ENCODE data around the gene NCAPD2.

NCAPD2 gene, protein sequence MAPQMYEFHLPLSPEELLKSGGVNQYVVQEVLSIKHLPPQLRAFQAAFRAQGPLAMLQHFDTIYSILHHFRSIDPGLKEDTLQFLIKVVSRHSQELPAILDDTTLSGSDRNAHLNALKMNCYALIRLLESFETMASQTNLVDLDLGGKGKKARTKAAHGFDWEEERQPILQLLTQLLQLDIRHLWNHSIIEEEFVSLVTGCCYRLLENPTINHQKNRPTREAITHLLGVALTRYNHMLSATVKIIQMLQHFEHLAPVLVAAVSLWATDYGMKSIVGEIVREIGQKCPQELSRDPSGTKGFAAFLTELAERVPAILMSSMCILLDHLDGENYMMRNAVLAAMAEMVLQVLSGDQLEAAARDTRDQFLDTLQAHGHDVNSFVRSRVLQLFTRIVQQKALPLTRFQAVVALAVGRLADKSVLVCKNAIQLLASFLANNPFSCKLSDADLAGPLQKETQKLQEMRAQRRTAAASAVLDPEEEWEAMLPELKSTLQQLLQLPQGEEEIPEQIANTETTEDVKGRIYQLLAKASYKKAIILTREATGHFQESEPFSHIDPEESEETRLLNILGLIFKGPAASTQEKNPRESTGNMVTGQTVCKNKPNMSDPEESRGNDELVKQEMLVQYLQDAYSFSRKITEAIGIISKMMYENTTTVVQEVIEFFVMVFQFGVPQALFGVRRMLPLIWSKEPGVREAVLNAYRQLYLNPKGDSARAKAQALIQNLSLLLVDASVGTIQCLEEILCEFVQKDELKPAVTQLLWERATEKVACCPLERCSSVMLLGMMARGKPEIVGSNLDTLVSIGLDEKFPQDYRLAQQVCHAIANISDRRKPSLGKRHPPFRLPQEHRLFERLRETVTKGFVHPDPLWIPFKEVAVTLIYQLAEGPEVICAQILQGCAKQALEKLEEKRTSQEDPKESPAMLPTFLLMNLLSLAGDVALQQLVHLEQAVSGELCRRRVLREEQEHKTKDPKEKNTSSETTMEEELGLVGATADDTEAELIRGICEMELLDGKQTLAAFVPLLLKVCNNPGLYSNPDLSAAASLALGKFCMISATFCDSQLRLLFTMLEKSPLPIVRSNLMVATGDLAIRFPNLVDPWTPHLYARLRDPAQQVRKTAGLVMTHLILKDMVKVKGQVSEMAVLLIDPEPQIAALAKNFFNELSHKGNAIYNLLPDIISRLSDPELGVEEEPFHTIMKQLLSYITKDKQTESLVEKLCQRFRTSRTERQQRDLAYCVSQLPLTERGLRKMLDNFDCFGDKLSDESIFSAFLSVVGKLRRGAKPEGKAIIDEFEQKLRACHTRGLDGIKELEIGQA (N-terminal part only)

DNA sequence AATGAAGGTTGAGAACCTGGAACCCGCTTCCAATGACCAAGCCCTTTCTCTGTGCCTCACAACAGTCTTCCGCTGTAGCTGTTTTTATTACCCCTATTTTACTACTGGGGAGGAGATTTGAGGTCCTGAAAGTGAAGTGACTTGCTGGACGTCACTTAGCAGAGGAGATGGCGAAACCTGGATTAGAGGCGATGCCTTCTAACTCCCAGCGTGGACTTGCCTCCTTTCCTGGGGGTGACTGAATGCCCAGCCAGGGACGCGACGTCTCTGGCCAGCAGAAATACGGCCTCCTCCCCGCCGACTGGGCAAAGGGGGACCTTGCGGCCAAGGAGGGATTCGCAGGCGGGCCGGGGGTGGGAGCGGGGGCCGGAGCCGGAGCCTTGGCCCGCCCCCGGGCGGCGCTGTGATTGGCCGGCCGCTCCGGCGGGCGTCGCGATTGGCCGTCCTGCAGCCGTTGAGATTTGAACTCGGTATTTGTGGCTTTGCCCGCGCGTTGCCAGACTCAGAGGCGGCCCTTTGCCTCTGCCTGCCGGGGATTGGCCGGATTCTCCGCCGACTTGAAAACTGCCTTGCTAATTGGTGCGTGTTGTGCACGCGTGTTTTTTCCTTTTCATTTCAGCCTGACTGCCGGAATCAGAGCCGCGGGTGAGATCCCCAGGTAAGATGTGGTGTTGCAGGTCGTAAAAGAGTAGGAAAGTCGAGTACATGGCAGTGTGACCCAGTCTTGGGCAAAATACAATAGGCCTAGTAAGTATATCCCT is at the start of gene NCAPD2:
NCAPD2 (plus strand) TSS at position 606 of the 761 bp plus-strand sequence. CDS start 997 bp downstream, outside the sequence.
- peak; percentile 91 for DNase-seq

DNA sequence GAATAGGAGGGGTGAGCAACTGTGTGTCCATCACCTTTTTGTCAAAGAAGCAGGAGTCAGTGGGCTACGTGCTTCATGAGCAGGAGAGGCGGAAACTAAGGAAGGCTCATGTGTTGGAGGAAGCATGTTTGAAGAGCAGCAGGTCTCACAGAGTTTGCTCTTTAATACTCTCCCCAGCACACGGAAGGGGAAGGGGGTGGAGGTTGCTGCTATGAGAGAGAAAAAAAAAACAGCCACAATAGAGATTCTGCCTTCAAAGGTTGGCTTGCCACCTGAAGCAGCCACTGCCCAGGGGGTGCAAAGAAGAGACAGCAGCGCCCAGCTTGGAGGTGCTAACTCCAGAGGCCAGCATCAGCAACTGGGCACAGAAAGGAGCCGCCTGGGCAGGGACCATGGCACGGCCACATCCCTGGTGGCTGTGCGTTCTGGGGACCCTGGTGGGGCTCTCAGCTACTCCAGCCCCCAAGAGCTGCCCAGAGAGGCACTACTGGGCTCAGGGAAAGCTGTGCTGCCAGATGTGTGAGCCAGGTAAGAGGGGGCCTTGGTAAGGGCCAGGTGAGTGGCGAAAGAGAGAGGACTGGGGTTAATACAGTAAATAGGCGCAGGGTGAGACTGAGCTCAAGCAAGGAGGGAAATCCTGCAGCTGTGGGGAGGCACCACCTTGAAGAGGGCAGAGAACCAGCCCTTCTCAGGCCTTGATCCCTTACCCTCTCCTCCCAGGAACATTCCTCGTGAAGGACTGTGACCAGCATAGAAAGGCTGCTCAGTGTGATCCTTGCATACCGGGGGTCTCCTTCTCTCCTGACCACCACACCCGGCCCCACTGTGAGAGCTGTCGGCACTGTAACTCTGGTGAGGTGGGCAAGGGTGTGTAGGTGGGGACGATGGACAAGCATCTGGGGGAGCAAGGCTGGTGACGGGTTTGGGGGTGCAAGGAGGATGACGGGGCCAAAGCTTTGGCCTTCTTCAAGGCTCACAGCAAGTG is 48.9 kb upstream of the NCAPD2 start, which contains the start of gene CD27:
CD27 (plus strand) TSS at position 252 of the 985 bp plus-strand sequence; CDS start at position 393, 141 bp downstream.
- no peak for DNase-seq

DNA sequence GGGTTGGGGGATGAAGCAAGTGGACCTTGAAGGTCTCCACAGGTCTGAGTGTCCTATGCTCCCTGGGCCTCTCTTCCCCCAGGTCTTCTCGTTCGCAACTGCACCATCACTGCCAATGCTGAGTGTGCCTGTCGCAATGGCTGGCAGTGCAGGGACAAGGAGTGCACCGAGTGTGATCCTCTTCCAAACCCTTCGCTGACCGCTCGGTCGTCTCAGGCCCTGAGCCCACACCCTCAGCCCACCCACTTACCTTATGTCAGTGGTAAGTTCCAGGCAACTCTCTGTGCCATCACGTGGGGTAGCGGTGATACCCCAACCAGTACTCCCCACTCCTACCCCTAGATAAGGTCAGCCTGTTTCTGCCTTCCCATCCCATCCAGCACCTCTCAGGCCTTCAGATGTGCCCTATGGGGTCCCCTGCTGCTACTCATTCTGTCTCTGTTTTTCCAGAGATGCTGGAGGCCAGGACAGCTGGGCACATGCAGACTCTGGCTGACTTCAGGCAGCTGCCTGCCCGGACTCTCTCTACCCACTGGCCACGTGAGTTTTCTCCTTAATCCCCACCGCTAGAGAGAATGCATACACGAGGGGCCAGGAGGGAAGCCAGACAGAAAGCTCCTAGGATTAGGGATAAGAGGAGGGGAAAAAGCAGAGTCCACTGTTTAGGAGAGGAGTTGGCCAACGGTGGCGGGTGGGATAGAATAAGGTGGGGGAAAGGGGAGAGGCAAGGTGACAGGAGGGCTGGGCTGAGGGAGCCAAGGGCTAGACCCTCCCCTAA is 43.6 kb upstream of the NCAPD2 start:
- DNase-seq, result no peak

DNA sequence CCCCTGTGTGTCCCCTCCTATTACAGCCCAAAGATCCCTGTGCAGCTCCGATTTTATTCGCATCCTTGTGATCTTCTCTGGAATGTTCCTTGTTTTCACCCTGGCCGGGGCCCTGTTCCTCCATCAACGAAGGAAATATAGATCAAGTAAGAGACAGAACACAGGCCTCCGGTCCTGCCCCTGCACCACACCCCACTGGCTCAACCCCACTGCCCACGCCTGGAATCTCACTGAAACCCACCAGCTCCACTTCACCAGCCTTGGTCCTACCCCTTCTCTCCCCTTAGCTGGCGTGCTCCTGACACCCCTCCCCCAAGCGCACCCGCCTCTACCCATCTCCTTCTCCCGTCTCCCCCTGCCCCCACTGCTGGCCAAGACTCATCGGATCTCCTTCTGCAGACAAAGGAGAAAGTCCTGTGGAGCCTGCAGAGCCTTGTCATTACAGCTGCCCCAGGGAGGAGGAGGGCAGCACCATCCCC is 43.0 kb upstream of the NCAPD2 start:
- DNase-seq, result peak; percentile 31

DNA sequence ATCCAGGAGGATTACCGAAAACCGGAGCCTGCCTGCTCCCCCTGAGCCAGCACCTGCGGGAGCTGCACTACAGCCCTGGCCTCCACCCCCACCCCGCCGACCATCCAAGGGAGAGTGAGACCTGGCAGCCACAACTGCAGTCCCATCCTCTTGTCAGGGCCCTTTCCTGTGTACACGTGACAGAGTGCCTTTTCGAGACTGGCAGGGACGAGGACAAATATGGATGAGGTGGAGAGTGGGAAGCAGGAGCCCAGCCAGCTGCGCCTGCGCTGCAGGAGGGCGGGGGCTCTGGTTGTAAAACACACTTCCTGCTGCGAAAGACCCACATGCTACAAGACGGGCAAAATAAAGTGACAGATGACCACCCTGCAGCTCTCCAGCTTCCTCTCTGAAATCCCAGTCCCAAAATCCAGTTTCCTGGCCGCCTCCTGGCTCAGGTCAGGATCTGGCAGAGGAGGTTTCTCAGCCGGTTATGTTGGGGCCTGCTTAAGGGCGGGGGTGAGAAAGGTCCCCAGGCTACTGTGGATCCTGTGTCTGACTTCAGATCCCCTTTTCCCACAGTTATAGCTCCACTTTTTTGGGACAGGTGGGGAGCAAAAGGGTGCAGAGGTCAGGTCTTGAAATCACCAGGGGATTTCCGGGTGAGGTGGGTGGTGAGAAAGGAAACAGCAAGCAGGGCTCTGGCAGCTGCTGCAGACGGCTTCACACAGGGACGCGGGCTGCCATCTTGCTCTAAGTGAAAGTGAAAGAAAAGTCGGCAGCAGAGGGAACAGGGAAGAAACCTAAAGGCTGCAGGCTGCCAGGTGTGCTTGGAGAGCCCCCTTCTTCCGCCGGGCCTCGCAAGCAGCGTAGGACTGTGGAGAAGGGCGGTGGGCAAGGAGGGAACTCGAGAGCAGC is 42.3 kb upstream of the NCAPD2 start, which contains the start of gene TAPBPL:
TAPBPL (plus strand) TSS at position 695 of the 897 bp plus-strand sequence. CDS start 207 bp downstream, outside the sequence.
- peak; percentile 69 for DNase-seq

DNA sequence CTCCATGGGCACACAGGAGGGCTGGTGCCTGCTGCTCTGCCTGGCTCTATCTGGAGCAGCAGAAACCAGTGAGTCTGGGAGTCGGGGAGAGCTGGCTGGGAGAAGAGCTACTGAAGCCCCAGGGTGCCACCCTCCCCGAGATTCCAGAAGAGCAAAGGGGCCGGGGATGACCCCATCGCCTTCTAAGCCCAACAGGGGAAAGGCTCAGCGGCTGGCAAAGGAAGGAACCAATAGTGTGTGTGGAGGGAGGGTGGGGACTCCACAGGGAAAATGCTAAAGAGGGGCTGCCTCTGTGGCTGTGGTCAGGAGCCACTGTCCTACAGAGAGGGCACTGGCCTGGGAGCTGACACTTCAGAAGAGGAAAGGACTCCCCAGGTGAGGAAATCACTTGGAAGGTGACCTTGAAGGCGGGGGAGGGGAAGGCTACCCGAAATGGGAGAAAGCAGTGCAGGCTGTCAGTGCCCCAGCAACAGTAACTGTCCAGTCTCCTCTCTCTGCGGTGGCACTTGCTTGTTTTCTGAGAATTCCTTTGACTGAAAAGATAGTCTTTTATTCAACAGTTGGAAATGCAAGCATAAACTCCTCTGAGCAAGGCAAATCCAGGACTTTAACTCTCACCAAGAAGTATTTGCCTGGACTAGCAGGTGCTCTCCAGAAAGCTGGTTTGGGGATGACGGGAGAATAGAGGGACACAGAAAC is 41.5 kb upstream of the NCAPD2 start:
- no peak for DNase-seq

DNA sequence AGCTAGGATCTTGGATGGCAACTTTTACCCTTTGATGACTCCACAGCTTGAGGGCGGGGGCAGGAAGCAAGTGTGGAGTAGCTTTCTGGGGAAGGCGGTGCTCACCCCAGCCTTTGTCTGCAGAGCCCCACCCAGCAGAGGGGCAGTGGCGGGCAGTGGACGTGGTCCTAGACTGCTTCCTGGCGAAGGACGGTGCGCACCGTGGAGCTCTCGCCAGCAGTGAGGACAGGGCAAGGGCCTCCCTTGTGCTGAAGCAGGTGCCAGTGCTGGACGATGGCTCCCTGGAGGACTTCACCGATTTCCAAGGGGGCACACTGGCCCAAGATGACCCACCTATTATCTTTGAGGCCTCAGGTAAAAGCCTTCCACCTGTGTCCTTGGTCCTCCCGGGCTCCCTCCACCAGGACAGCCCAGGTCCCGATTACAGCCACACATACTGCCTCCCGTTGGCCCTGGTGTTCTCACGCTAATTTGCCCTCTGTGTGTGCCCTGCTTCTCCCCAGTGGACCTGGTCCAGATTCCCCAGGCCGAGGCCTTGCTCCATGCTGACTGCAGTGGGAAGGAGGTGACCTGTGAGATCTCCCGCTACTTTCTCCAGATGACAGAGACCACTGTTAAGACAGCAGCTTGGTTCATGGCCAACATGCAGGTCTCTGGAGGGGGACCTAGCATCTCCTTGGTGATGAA is 40.8 kb upstream of the NCAPD2 start:
- DNase-seq, result no peak

DNA sequence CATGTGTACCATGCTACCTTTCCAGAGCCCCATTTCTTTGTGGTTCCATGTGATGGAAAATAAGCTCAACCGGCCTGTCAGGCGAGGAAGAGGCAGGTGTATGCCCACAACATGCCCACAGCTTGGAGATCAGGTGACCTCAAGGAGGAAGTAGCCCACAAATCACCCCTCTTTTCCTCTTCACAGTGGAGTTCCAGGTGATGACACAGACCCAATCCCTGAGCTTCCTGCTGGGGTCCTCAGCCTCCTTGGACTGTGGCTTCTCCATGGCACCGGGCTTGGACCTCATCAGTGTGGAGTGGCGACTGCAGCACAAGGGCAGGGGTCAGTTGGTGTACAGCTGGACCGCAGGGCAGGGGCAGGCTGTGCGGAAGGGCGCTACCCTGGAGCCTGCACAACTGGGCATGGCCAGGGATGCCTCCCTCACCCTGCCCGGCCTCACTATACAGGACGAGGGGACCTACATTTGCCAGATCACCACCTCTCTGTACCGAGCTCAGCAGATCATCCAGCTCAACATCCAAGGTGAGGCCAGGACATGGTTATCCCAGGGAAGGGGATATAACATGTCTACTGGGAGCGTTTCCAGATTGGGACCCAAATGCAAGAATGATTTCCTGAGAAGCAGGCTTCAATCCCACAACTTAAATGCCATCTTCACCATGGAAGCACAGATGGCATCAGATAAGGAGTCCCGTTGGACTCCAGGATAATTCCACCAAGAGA is 36.5 kb upstream of the NCAPD2 start:
- no peak for DNase-seq

DNA sequence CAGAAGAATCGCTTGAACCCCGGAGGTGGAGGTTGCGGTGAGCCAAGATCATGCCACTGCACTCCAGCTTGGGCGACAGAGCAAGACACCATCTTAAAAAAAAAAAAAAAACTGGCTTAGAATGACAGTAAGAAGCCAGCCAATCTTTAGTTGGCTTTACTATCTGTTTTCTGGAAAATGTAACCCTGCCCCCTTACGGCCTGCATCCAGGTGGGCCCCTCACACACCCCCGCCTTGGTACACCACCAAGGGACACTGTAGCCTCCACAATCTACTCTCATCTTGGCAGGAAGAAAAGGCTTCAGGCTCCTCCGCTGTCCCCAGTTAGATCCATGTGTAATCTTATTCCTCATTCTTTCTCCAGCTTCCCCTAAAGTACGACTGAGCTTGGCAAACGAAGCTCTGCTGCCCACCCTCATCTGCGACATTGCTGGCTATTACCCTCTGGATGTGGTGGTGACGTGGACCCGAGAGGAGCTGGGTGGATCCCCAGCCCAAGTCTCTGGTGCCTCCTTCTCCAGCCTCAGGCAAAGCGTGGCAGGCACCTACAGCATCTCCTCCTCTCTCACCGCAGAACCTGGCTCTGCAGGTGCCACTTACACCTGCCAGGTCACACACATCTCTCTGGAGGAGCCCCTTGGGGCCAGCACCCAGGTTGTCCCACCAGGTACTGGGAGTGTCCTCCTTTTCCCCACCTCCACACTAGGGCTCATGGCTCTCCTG is 35.5 kb upstream of the NCAPD2 start:
- DNase-seq, result no peak

DNA sequence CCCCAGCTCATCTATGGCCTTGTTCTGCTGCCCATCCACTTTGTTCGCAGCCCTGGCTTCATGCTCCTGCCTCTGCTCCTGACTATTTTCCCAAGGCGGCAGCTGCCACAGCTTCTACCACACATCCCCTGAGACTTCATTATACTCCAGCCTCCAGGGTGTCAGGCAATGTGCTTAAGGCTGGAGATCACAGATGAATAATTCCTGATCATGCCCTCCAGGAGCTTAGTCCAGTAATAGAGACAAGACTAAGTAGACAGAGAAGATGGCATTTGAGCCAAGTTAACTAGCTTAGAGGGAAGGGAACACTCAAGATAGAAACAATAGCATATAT is 34.9 kb upstream of the NCAPD2 start:
- no peak for DNase-seq

DNA sequence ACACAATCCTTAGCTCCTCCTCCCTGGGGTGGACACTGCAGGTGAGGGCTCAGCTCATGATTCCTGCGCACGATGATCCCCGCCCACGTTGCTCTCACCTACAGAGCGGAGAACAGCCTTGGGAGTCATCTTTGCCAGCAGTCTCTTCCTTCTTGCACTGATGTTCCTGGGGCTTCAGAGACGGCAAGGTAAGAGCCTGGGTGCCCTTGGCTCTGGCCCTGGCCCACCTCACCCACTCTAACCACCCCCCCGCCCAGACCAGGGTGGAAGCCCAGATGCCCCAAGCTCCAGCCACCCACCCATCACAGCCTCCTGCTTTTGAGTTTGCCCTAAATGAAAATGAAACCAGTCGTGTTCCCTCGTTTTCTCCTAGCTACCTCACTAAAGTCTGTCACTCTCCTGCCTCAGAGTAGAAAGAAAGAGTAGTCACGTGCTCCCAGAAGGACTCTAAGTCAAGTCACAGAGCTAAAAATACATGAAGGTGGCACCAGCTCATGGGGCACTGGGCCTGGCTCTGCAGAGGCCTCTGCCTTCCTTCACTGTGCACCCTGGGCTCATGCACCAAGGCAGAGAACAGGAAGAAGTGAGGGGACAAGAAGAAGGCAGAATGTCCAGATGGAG is 33.0 kb upstream of the NCAPD2 start:
- DNase-seq, result no peak

DNA sequence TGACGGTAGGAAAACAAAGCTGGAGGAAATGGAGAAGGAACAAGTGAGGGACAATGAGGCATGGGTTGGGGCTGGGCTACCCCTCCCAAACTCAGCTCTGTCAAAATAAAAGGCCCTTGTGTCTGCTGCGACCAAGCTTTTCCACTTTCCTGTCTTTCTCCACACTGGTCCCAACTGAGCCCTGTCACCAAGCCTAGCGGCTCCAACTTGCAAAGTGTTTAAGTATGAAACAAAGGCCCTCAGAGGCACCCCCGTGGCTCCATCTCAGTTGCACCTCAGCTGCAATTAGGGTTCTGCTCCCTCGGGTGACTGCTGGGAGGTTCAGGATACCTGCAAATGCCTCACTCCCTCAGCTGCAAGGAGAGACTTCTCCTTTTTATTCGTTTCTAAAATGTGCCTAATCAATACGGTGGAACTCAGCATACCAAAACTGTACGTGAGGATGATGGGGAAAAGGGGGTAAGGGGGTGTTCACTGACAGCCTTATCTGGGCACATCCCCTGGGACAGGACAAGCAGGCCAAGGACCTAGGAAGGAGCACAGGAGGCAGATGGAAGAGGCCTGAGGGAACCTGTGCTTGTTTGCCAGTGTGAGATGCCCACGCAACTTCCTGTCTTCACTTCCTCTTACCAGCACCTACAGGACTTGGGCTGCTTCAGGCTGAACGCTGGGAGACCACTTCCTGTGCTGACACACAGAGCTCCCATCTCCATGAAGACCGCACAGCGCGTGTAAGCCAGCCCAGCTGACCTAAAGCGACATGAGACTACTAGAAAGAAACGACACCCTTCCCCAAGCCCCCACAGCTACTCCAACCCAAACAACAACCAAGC is 32.3 kb upstream of the NCAPD2 start:
- no peak for DNase-seq

DNA sequence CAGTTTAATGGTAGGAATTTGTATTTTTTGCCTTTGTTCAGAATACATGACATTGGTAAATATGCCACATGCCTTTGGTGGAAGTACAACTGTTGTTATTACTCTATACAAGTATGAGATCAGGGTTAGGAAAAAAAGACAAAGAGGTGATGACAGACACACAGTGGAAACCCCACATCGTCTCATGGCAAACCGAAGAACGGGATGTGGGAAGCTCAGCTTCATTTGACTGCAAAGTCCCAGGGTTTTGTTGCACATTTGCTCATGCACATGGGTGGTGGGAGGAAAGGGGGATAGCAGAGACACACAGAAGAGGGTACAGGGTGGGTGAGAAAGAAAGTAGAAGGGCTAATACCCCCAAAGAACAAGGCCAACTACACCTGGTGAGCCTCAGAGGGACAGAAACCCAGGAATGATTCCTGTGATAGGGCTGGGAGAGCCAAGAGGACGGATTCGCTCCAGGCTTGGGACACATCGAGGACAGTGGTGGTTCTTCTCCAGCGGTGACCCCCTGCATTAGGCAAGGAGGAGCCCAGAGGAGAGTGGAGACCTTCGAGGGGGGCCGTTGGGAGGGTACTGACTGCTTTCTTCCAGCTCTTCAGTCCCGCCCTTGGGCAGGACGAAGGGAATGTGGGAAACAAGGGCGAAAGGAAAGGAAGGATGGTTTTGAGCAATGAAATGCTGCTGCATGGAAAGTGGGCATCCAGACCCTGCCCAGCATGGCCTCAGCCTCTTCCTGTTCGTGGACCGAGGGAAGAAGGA is 31.5 kb upstream of the NCAPD2 start:
- no peak for DNase-seq

DNA sequence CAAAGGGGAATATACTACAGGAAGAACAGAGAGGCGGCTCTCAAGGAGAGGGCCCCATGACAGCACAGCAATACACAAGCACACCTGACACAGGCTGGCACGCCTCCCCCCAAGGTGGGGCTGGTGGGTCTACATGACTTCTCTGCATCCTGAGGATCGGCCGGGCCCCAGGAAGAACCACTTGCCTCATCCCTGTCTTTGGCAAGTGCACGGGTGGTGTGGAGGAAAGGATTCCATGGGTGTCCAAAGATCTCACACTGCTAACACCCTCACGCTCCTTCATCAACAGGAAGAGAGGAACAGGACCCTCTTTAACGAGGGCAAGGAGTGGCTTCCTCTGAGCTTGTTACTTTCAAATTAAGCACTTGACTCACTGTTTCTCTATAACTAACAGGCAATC is 30.7 kb upstream of the NCAPD2 start:
- DNase-seq, result no peak

Measured in NCI-H2227 treated with DMSO at 0.1 percent for 48 hours (cell line).